ENCODE measurements around the gene SLC44A5.

The SLC44A5 gene

DNA sequence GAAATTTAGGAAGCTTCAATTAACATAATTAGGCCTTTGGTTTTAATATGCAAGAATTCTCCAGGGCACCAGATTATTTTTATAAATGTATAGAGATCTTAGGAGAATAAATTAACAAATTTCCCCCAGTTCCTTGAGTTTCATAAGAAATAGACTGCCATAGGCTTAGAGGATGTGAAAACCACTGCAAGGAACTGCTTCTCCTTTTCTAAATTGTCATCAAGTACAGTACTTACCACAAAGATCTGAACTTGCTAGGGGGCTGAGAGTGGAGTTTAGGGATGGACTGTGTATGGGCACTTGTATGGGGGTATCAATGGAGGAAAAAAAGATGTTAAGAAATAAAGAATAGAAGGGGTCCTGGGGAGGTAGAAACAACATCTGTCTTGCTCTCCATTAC, 445.6 kb downstream of the SLC44A5 start:
- TF ChIP-seq, protein P1, sequence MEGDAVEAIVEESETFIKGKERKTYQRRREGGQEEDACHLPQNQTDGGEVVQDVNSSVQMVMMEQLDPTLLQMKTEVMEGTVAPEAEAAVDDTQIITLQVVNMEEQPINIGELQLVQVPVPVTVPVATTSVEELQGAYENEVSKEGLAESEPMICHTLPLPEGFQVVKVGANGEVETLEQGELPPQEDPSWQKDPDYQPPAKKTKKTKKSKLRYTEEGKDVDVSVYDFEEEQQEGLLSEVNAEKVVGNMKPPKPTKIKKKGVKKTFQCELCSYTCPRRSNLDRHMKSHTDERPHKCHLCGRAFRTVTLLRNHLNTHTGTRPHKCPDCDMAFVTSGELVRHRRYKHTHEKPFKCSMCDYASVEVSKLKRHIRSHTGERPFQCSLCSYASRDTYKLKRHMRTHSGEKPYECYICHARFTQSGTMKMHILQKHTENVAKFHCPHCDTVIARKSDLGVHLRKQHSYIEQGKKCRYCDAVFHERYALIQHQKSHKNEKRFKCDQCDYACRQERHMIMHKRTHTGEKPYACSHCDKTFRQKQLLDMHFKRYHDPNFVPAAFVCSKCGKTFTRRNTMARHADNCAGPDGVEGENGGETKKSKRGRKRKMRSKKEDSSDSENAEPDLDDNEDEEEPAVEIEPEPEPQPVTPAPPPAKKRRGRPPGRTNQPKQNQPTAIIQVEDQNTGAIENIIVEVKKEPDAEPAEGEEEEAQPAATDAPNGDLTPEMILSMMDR (IDR thresholded peaks at IDR 0.05; ENCODE audit: low read depth, low read length), result no peak
- in situ Hi-C loops (cut with HindIII; ENCODE audit: low sequenced_read_pairs), result no loop called here
- H3K4me3 ChIP-seq (ENCODE audit: low read depth, low read length), result no peak overlapping the region
- no peak for DNase-seq (ENCODE audit: low read depth, low spot score)

DNA sequence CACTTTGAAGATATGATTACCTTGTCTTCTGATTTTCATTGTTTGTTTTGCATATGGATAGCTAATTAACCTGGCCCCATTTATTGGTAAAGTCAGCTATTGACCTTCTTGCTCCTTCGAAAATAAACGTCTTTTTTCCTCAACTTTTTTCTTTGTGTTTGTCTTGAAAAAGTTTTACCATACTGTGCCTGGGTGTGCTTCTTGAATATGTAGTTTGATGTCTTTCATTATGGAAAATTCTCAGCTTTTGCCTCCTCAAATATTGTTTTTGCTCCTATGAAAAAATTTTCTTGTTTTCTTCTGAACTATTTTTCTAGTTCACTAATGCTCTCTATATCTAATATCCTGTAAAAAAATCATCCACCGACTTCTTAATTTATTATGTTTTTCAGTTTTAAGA, 451.8 kb downstream of the SLC44A5 start:
- H3K4me3 ChIP-seq (ENCODE audit: low read depth, low read length), result no peak overlapping the region
- TF ChIP-seq, protein P1 (IDR thresholded peaks at IDR 0.05; ENCODE audit: low read depth, low read length), result no peak
- in situ Hi-C loops (cut with HindIII; ENCODE audit: low sequenced_read_pairs), result no loop called here
- no peak for DNase-seq (ENCODE audit: low read depth, low spot score)

Measured in astrocyte of the spinal cord (primary cell).